Measurements from ENCODE around the gene MUTYH.

DNA sequence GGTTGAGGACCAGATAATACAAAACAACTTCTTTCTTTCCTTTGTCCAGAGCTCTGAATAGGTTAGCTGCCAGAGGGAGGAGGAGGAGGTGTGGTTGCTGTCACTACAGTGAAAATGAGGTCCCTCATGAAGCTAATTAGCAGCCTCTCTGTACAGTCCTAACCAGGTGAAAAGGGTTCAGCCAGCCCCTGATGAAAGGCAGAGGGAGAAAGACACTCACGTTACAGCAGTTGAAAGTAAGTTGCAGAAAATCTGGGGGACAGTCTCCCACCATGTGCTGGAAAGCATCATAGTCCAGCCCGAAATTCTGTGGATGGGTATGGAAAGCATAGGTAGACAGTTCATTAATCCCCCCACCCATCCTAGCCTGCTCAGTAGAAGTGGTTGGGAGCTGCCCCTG lies 6.2 kb upstream of the MUTYH start:
- TF ChIP-seq, protein P1, sequence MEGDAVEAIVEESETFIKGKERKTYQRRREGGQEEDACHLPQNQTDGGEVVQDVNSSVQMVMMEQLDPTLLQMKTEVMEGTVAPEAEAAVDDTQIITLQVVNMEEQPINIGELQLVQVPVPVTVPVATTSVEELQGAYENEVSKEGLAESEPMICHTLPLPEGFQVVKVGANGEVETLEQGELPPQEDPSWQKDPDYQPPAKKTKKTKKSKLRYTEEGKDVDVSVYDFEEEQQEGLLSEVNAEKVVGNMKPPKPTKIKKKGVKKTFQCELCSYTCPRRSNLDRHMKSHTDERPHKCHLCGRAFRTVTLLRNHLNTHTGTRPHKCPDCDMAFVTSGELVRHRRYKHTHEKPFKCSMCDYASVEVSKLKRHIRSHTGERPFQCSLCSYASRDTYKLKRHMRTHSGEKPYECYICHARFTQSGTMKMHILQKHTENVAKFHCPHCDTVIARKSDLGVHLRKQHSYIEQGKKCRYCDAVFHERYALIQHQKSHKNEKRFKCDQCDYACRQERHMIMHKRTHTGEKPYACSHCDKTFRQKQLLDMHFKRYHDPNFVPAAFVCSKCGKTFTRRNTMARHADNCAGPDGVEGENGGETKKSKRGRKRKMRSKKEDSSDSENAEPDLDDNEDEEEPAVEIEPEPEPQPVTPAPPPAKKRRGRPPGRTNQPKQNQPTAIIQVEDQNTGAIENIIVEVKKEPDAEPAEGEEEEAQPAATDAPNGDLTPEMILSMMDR (IDR thresholded peaks at IDR 0.05; ENCODE audit: insufficient read depth, low read depth, low read length) = no peak
- no peak for TF ChIP-seq EZH2 (IDR thresholded peaks at IDR 0.05; ENCODE audit: insufficient read depth, low read length)
